ENCODE data around the gene COPA. TPM values are rescaled to one million over a fixed set of nuclear protein-coding genes. Genes with fewer than 3 reads are reported as not detected.

COPA gene
- total and polyA plus RNA-seq, 12 donors: 58.4 to 209 (median 134) TPM

GRCh38 chr1:160344241-160344640 lies 1.2 kb upstream of the COPA start:
- DNase-seq: no peak
- no peaks in the 10 kb centered on the region for H3K27me3 ChIP-seq
- peaks cover 0 to 31% of the 10 kb centered on the region in 2 donors for H3K36me3 ChIP-seq (replicated peaks in 1 of 2)
- no peak overlapping the region for H3K27ac ChIP-seq
- intact Hi-C loops (cut with DNase I): no loop called here
- H3K9me3 ChIP-seq (replicated peaks in 1 of 3): no peaks in the 10 kb centered on the region
- H3K4me3 ChIP-seq: peak overlapping the region in 2 of 4 donors; percentile 75 to 96
- H3K4me1 ChIP-seq (replicated peaks in 1 of 2): peaks cover 9 to 39% of the 10 kb centered on the region in 2 donors
- TF ChIP-seq POLR2A (IDR thresholded peaks at IDR 0.05): no peak
- TF ChIP-seq CTCF (IDR thresholded peaks at IDR 0.05): no peak
- WGBS, 4 donors: 74 to 87% (median 82%) methylated on average over 3 of the region's 3 CpGs

GRCh38 chr1:160342526-160342925 lies 524 bp downstream of the COPA start:
- H3K36me3 ChIP-seq (replicated peaks in 1 of 2): peaks cover 0 to 32% of the 10 kb centered on the region in 2 donors
- H3K9me3 ChIP-seq (replicated peaks in 1 of 3): no peaks in the 10 kb centered on the region
- 0% methylated on average over 7 of the region's 7 CpGs for WGBS, 4 donors
- no peaks in the 10 kb centered on the region for H3K27me3 ChIP-seq
- H3K4me3 ChIP-seq: peak overlapping the region; percentile 59 to 96 (median 82)
- peaks cover 9 to 39% of the 10 kb centered on the region in 2 donors for H3K4me1 ChIP-seq (replicated peaks in 1 of 2)
- H3K27ac ChIP-seq: peak overlapping the region; percentile 63 to 93 (median 83)
- peak in 4 of 7 donors; percentile 14 to 29 (median 19) for DNase-seq
- no peak for TF ChIP-seq CTCF (IDR thresholded peaks at IDR 0.05)
- no peak for TF ChIP-seq POLR2A (IDR thresholded peaks at IDR 0.05)
- intact Hi-C loops (cut with DNase I): no loop called here

GRCh38 chr1:160340866-160341265 lies 2.2 kb downstream of the COPA start:
- TF ChIP-seq CTCF (IDR thresholded peaks at IDR 0.05) (no peak), POLR2A (IDR thresholded peaks at IDR 0.05) (no peak)
- peak overlapping the region in 1 of 5 donors; percentile 11 for H3K27ac ChIP-seq
- no peaks in the 10 kb centered on the region for H3K9me3 ChIP-seq (replicated peaks in 1 of 3)
- peaks cover 0 to 41% of the 10 kb centered on the region in 2 donors for H3K36me3 ChIP-seq (replicated peaks in 1 of 2)
- 76 to 85% (median 80%) methylated on average over 2 of the region's 2 CpGs for WGBS, 4 donors
- H3K4me1 ChIP-seq (replicated peaks in 1 of 2): peaks cover 9 to 39% of the 10 kb centered on the region in 2 donors
- no peak overlapping the region for H3K4me3 ChIP-seq
- intact Hi-C loops (cut with DNase I): no loop called here
- H3K27me3 ChIP-seq: no peaks in the 10 kb centered on the region
- DNase-seq: no peak

GRCh38 chr1:160340146-160340545 lies 2.9 kb downstream of the COPA start:
- intact Hi-C loops (cut with DNase I): no loop called here
- H3K4me3 ChIP-seq: no peak overlapping the region
- peaks cover 0 to 48% of the 10 kb centered on the region in 2 donors for H3K36me3 ChIP-seq (replicated peaks in 1 of 2)
- 36 to 43% (median 38%) methylated on average over 3 of the region's 3 CpGs for WGBS, 4 donors
- H3K27me3 ChIP-seq: no peaks in the 10 kb centered on the region
- DNase-seq: no peak
- H3K27ac ChIP-seq: peak overlapping the region in 1 of 5 donors; percentile 11
- H3K4me1 ChIP-seq (replicated peaks in 1 of 2): peaks cover 9 to 39% of the 10 kb centered on the region in 2 donors
- TF ChIP-seq CTCF (IDR thresholded peaks at IDR 0.05) (no peak), POLR2A (IDR thresholded peaks at IDR 0.05) (no peak)
- no peaks in the 10 kb centered on the region for H3K9me3 ChIP-seq (replicated peaks in 1 of 3)
